PC-3 (cell line): ENCODE data around the gene AKNA. TPM values are rescaled to one million over a fixed set of nuclear protein-coding genes. Genes with fewer than 3 reads are reported as not detected.

Experiments
- ATAC-seq: fragments of 200-7000 bp; cut with Tn5 transposase; 2 replicates; pipeline ENCODE4 v1.9.1; 2020; ENCODE audit warnings: mild to moderate bottlenecking, moderate library complexity
- BruUV-seq: library from RNA; stranded (reverse); fragments of 400-500 nt; replicated peaks from 2 replicates; lab custom pipeline; 2021; lab: Mats Ljungman, UMichigan
- CTCF ChIA-PET: fragments of 300-600 bp; sonication (Branson Sonifier 250); formaldehyde crosslinking; loops from one replicate; lab custom pipeline; 2022; ENCODE audit warnings: antibody characterized with exemption; lab: Charles Lee
- POLR2A ChIA-PET: fragments of 300-600 bp; sonication (Branson Sonifier 250); formaldehyde crosslinking; loops from one replicate; lab custom pipeline; 2022; ENCODE audit warnings: antibody characterized with exemption; ENCODE audit not compliant: unreplicated experiment; lab: Charles Lee
- DNase-seq: peaks from one replicate; pipeline ENCODE4 v3.0.0-alpha.2; 2015
- H2AFZ ChIP-seq: fragments of 300-600 bp; sonication (generic); 2 replicates; pipeline ENCODE4 v1.6.0; 2016; ENCODE audit warnings: antibody characterized with exemption, low read length
- H3F3A ChIP-seq: fragments of 300-600 bp; sonication (generic); one replicate; pipeline ENCODE4 v1.6.0; 2017; ENCODE audit warnings: antibody characterized with exemption, low read length, control low read depth, mild to moderate bottlenecking; ENCODE audit not compliant: unreplicated experiment
- H3K27ac ChIP-seq: fragments of 300-600 bp; sonication (generic); 2 replicates; pipeline ENCODE4 v1.5.1; 2016; ENCODE audit warnings: mild to moderate bottlenecking, low read length
- H3K27me3 ChIP-seq: fragments of 300-600 bp; sonication (generic); 2 replicates; pipeline ENCODE4 v1.6.1; 2016; ENCODE audit warnings: low read length, mixed read lengths
- H3K36me3 ChIP-seq: fragments of 300-600 bp; sonication (generic); 2 replicates; pipeline ENCODE4 v1.6.1; 2016; ENCODE audit warnings: low read depth, mixed run types, low read length, mixed read lengths
- H3K4me1 ChIP-seq: fragments of 300-600 bp; sonication (generic); 2 replicates; pipeline ENCODE4 v1.5.1; 2016; ENCODE audit warnings: low read length; ENCODE audit not compliant: insufficient read depth
- H3K4me2 ChIP-seq: fragments of 300-600 bp; sonication (generic); 2 replicates; pipeline ENCODE4 v1.6.0; 2016; ENCODE audit warnings: low read length
- H3K4me3 ChIP-seq: fragments of 300-600 bp; sonication (generic); 2 replicates; pipeline ENCODE4 v1.5.1; 2016; ENCODE audit warnings: mild to moderate bottlenecking, low read length, mixed read lengths
- H3K79me2 ChIP-seq: fragments of 300-600 bp; sonication (generic); 2 replicates; pipeline ENCODE4 v1.6.1; 2017; ENCODE audit warnings: low read length, mixed read lengths
- H3K9ac ChIP-seq: fragments of 300-600 bp; sonication (generic); 2 replicates; pipeline ENCODE4 v1.6.0; 2016; ENCODE audit warnings: mild to moderate bottlenecking, low read length
- H3K9me2 ChIP-seq: fragments of 300-600 bp; sonication (generic); replicated peaks from 2 replicates; pipeline ENCODE4 v1.6.1; 2016; ENCODE audit warnings: mixed run types, low read length, mixed read lengths
- H3K9me3 ChIP-seq: fragments of 300-600 bp; sonication (generic); 2 replicates; pipeline ENCODE4 v1.6.1; 2016; ENCODE audit warnings: low read length, mixed read lengths
- H4K20me1 ChIP-seq: fragments of 300-600 bp; sonication (generic); 2 replicates; pipeline ENCODE4 v1.6.1; 2016; ENCODE audit warnings: low read length, mixed read lengths
- EZH2 ChIP-seq: fragments of 300-600 bp; sonication (generic); IDR thresholded peaks from one replicate; pipeline ENCODE4 v1.6.1; 2017; ENCODE audit warnings: antibody characterized with exemption, mild to moderate bottlenecking, low read length; ENCODE audit not compliant: unreplicated experiment
- EZH2phosphoT487 ChIP-seq: fragments of 300-600 bp; sonication (generic); IDR thresholded peaks from 2 replicates; pipeline ENCODE4 v1.6.1; 2018; ENCODE audit warnings: mild to moderate bottlenecking, antibody characterized with exemption, low read length, borderline replicate concordance
- intact Hi-C: fragments of 100-400 bp; cut with micrococcal nuclease; formaldehyde crosslinking; loops from 2 replicates; pipeline ENCODE4 v1.9.0; 2023
- total RNA-seq: library from RNA; depleted of rRNA; stranded (reverse); fragments of >200 nt; gene quantifications from 2 replicates; pipeline ENCODE4 v1.2.3, GENCODE V29; 2014
- TF ChIP-seq, protein P1 (sequence below): fragments of 300-600 bp; sonication (generic); conservative IDR thresholded peaks from 2 replicates; pipeline ENCODE4 v1.5.1; 2017; ENCODE audit warnings: antibody characterized with exemption, low read depth, mild to moderate bottlenecking, low read length

Gene AKNA
- total RNA-seq, 1 experiment from 2014 or later = 9.1 TPM

DNA sequence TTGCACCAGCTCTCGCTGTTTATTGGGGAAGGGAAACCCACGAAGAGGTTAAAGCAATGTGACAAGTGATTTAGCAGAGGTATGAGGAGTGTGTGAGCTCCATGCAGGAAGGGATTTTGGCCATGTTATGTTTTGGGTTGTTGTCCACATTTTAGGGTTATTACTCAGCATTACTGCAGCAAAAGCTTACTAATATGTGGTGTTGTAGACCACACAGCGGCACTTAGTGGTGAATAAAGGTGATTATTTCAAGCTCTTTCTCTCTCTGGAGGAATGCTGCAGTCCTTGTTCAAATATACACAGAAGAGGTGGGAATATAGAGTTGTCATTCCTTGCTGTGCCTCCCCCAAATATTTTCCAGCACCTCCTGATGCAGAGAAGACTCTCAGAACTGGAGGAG lies 29.7 kb upstream of the AKNA start:
- H3K36me3 ChIP-seq = no peaks in the 10 kb centered on the region
- H2AFZ ChIP-seq = no peak overlapping the region
- no peaks in the 10 kb centered on the region for H3K9me3 ChIP-seq
- CTCF ChIA-PET = interaction anchor here (0.5 to 1.2 kb wide), 2 partner anchors 12 to 38 kb away, joined by 3 to 4 read pairs; no protein-coding TSS in a partner anchor
- H3F3A ChIP-seq = no peaks in the 10 kb centered on the region
- no peaks in the 10 kb centered on the region for H3K27me3 ChIP-seq
- no peak overlapping the region for H3K4me3 ChIP-seq
- peaks cover 3% of the 10 kb centered on the region; the same call in 1 of the 2 replicates for H3K4me1 ChIP-seq
- no peak for TF ChIP-seq EZH2
- no peak for TF ChIP-seq EZH2phosphoT487
- TF ChIP-seq, protein P1, sequence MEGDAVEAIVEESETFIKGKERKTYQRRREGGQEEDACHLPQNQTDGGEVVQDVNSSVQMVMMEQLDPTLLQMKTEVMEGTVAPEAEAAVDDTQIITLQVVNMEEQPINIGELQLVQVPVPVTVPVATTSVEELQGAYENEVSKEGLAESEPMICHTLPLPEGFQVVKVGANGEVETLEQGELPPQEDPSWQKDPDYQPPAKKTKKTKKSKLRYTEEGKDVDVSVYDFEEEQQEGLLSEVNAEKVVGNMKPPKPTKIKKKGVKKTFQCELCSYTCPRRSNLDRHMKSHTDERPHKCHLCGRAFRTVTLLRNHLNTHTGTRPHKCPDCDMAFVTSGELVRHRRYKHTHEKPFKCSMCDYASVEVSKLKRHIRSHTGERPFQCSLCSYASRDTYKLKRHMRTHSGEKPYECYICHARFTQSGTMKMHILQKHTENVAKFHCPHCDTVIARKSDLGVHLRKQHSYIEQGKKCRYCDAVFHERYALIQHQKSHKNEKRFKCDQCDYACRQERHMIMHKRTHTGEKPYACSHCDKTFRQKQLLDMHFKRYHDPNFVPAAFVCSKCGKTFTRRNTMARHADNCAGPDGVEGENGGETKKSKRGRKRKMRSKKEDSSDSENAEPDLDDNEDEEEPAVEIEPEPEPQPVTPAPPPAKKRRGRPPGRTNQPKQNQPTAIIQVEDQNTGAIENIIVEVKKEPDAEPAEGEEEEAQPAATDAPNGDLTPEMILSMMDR = peak; percentile 40; the same call in 1 of the 2 replicates
- peak; percentile 38 for DNase-seq
- BruUV-seq = no TSS peak
- no peak overlapping the region for H3K9ac ChIP-seq
- no peak overlapping the region for H3K27ac ChIP-seq
- no peaks in the 10 kb centered on the region for H3K79me2 ChIP-seq
- intact Hi-C loops = no loop called here
- ATAC-seq = peak; percentile 70
- H4K20me1 ChIP-seq = no peaks in the 10 kb centered on the region
- H3K9me2 ChIP-seq = no peaks in the 10 kb centered on the region
- no peak overlapping the region for H3K4me2 ChIP-seq
- POLR2A ChIA-PET = no interaction called here

DNA sequence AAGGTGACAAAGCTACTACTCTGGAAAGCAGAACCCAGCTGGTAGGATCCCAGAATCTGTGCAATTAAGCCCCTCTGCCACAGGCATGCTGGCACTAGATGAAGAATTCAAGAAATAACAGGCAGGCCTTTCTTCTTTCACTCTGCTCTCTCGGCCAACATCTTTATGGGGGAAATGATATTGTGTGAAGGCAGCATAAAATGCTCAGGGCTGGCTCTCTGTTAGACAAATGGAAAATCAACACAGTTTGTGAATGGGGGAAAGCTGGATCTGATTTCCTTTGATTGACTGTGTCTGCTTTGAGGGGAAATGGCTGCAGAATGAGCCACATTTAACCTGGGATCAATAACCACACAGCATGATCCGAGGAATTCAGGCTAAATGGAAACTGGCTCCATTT lies 29.1 kb upstream of the AKNA start:
- DNase-seq (no peak), ATAC-seq (no peak)
- no peaks in the 10 kb centered on the region for H3F3A ChIP-seq
- H3K27ac ChIP-seq = no peak overlapping the region
- TF ChIP-seq EZH2 = no peak
- TF ChIP-seq, protein P1 = no peak
- TF ChIP-seq EZH2phosphoT487 = no peak
- no peaks in the 10 kb centered on the region for H3K9me2 ChIP-seq
- POLR2A ChIA-PET = no interaction called here
- no peaks in the 10 kb centered on the region for H3K79me2 ChIP-seq
- H3K9ac ChIP-seq = no peak overlapping the region
- H3K4me1 ChIP-seq = peaks cover 3% of the 10 kb centered on the region; the same call in 1 of the 2 replicates
- intact Hi-C loops = no loop called here
- no peak overlapping the region for H3K4me2 ChIP-seq
- BruUV-seq = no TSS peak
- no peaks in the 10 kb centered on the region for H4K20me1 ChIP-seq
- no peak overlapping the region for H2AFZ ChIP-seq
- no peaks in the 10 kb centered on the region for H3K27me3 ChIP-seq
- no peaks in the 10 kb centered on the region for H3K9me3 ChIP-seq
- no peak overlapping the region for H3K4me3 ChIP-seq
- no peaks in the 10 kb centered on the region for H3K36me3 ChIP-seq
- CTCF ChIA-PET = interaction anchor here (1.2 kb wide), 1 partner anchor 11 kb away, joined by 4 read pairs; no protein-coding TSS in a partner anchor

DNA sequence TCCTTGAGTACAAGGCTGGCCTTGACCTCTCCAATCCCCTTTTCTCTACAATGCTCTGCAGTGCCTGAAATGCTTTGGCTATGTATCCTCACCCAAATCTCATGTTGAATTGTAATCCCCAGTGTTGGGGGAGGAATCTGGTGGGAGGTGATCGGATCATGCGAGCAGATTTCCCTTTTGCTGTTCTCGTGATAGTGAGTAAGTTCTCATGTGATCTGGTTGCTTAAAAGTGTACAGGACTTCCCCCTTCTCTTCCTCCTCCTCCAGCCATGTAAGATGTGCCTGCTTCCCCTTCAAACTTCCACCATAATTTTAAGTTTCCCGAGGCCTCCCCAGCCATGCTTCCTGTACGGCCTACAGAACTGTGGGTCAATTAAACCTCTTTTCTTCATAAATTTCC lies 28.5 kb upstream of the AKNA start:
- no peak overlapping the region for H3K9ac ChIP-seq
- CTCF ChIA-PET = no interaction called here
- no TSS peak for BruUV-seq
- H3K9me3 ChIP-seq = no peaks in the 10 kb centered on the region
- no peaks in the 10 kb centered on the region for H3F3A ChIP-seq
- intact Hi-C loops = no loop called here
- H2AFZ ChIP-seq = no peak overlapping the region
- H3K79me2 ChIP-seq = no peaks in the 10 kb centered on the region
- no peaks in the 10 kb centered on the region for H3K27me3 ChIP-seq
- H3K36me3 ChIP-seq = no peaks in the 10 kb centered on the region
- no peaks in the 10 kb centered on the region for H4K20me1 ChIP-seq
- POLR2A ChIA-PET = no interaction called here
- TF ChIP-seq EZH2 = no peak
- TF ChIP-seq EZH2phosphoT487 = no peak
- TF ChIP-seq, protein P1 = no peak
- no peak overlapping the region for H3K4me3 ChIP-seq
- no peaks in the 10 kb centered on the region for H3K9me2 ChIP-seq
- H3K4me1 ChIP-seq = peaks cover 3% of the 10 kb centered on the region; the same call in 1 of the 2 replicates
- ATAC-seq (no peak), DNase-seq (no peak)
- no peak overlapping the region for H3K4me2 ChIP-seq
- no peak overlapping the region for H3K27ac ChIP-seq
